H1 (cell line): ENCODE data around the gene TMEM147. TPM values are rescaled to one million over a fixed set of nuclear protein-coding genes. Genes with fewer than 3 reads are reported as not detected.

Experiments used
- HDAC2 ChIP-seq, 2 experiments: fragments of 300-600 bp in 1 of 2; sonication (generic) in 1 of 2; IDR thresholded peaks; 2 replicates each; pipeline ENCODE4 v1.6.1; 2011 to 2012; ENCODE audit warnings: low read depth in 2 of 2, low read length in 2 of 2, mild to moderate bottlenecking in 2 of 2, moderate library complexity in 2 of 2, borderline replicate concordance in 1 of 2, inconsistent platforms in 1 of 2
- polyA plus RNA-seq, 7 experiments: library from polyadenylated mRNA; depleted of rRNA in 3 of 7; stranded (reverse) in 5 of 7; unstranded in 2 of 7; fragments of >200 nt in 5 of 7; fragments of 200-250 nt in 2 of 7; gene quantifications; 1 replicate in 5 of 7; 2 replicates in 1 of 7; 4 replicates in 1 of 7; pipeline versions ENCODE4 v1.2.1 to v1.2.3, GENCODE V29; 2011 to 2013; ENCODE audit warnings: missing spikeins in 2 of 7, mixed read lengths in 2 of 7
- total RNA-seq: library from RNA; stranded (reverse); fragmentation: NEBNext Ultra II Directional; extraction: Animal tissue kit (Norgen Biotek cat#: 25700); gene quantifications from 2 replicates; pipeline ENCODE4 v1.2.1, GENCODE V29; 2021
- TF ChIP-seq, protein P1 (sequence below): fragments of 300-600 bp; sonication (generic); IDR thresholded peaks from 2 replicates; pipeline ENCODE4 v1.7.1; 2012; ENCODE audit warnings: low read length, moderate library complexity, mild to moderate bottlenecking, inconsistent platforms; ENCODE audit not compliant: insufficient replicate concordance

Gene TMEM147
- total and polyA plus RNA-seq, 2 of the 8 experiments (the other 6 are each of a cell fraction or from before 2014, with no cell fraction given), result 159 to 418 TPM

GRCh38 chr19:35529241-35530218, 15.9 kb upstream of the TMEM147 start (continued):
- TF ChIP-seq, protein P1, sequence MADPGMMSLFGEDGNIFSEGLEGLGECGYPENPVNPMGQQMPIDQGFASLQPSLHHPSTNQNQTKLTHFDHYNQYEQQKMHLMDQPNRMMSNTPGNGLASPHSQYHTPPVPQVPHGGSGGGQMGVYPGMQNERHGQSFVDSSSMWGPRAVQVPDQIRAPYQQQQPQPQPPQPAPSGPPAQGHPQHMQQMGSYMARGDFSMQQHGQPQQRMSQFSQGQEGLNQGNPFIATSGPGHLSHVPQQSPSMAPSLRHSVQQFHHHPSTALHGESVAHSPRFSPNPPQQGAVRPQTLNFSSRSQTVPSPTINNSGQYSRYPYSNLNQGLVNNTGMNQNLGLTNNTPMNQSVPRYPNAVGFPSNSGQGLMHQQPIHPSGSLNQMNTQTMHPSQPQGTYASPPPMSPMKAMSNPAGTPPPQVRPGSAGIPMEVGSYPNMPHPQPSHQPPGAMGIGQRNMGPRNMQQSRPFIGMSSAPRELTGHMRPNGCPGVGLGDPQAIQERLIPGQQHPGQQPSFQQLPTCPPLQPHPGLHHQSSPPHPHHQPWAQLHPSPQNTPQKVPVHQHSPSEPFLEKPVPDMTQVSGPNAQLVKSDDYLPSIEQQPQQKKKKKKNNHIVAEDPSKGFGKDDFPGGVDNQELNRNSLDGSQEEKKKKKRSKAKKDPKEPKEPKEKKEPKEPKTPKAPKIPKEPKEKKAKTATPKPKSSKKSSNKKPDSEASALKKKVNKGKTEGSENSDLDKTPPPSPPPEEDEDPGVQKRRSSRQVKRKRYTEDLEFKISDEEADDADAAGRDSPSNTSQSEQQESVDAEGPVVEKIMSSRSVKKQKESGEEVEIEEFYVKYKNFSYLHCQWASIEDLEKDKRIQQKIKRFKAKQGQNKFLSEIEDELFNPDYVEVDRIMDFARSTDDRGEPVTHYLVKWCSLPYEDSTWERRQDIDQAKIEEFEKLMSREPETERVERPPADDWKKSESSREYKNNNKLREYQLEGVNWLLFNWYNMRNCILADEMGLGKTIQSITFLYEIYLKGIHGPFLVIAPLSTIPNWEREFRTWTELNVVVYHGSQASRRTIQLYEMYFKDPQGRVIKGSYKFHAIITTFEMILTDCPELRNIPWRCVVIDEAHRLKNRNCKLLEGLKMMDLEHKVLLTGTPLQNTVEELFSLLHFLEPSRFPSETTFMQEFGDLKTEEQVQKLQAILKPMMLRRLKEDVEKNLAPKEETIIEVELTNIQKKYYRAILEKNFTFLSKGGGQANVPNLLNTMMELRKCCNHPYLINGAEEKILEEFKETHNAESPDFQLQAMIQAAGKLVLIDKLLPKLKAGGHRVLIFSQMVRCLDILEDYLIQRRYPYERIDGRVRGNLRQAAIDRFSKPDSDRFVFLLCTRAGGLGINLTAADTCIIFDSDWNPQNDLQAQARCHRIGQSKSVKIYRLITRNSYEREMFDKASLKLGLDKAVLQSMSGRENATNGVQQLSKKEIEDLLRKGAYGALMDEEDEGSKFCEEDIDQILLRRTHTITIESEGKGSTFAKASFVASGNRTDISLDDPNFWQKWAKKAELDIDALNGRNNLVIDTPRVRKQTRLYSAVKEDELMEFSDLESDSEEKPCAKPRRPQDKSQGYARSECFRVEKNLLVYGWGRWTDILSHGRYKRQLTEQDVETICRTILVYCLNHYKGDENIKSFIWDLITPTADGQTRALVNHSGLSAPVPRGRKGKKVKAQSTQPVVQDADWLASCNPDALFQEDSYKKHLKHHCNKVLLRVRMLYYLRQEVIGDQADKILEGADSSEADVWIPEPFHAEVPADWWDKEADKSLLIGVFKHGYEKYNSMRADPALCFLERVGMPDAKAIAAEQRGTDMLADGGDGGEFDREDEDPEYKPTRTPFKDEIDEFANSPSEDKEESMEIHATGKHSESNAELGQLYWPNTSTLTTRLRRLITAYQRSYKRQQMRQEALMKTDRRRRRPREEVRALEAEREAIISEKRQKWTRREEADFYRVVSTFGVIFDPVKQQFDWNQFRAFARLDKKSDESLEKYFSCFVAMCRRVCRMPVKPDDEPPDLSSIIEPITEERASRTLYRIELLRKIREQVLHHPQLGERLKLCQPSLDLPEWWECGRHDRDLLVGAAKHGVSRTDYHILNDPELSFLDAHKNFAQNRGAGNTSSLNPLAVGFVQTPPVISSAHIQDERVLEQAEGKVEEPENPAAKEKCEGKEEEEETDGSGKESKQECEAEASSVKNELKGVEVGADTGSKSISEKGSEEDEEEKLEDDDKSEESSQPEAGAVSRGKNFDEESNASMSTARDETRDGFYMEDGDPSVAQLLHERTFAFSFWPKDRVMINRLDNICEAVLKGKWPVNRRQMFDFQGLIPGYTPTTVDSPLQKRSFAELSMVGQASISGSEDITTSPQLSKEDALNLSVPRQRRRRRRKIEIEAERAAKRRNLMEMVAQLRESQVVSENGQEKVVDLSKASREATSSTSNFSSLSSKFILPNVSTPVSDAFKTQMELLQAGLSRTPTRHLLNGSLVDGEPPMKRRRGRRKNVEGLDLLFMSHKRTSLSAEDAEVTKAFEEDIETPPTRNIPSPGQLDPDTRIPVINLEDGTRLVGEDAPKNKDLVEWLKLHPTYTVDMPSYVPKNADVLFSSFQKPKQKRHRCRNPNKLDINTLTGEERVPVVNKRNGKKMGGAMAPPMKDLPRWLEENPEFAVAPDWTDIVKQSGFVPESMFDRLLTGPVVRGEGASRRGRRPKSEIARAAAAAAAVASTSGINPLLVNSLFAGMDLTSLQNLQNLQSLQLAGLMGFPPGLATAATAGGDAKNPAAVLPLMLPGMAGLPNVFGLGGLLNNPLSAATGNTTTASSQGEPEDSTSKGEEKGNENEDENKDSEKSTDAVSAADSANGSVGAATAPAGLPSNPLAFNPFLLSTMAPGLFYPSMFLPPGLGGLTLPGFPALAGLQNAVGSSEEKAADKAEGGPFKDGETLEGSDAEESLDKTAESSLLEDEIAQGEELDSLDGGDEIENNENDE, result no peak
- TF ChIP-seq HDAC2 (IDR thresholded peaks at IDR 0.05; ENCODE audit: borderline replicate concordance in 1 of 2, low read depth in 2 of 2, low read length in 2 of 2), result no peak
